Vagina (tissue), 2 donors: ENCODE results near the gene MKNK2. TPM values are rescaled to one million over a fixed set of nuclear protein-coding genes. Genes with fewer than 3 reads are reported as not detected.

Experiments used
- DNase-seq, 2 donors: peaks; one replicate each; pipeline ENCODE4 v3.0.0-alpha.2; 2017; ENCODE audit errors: extremely low spot score in 2 of 2
- H3K27ac ChIP-seq: fragments of 200-600 bp; sonication (generic); one replicate; pipeline ENCODE4 v1.5.1; 2019
- H3K27me3 ChIP-seq: fragments of 200-600 bp; sonication (generic); one replicate; pipeline ENCODE4 v1.5.1; 2019
- H3K36me3 ChIP-seq, 2 donors: fragments of 200-600 bp; sonication (generic); one replicate each; pipeline ENCODE4 v1.5.1; 2017 to 2019
- H3K4me1 ChIP-seq: fragments of 200-600 bp; sonication (generic); one replicate; pipeline ENCODE4 v1.5.1; 2019
- H3K4me3 ChIP-seq, 2 donors: fragments of 200-600 bp; sonication (generic); 1 replicate in 1 of 2; 2 replicates in 1 of 2; pipeline ENCODE4 v1.5.1; 2016 to 2019
- H3K9me3 ChIP-seq: fragments of 200-600 bp; sonication (generic); one replicate; pipeline ENCODE4 v1.5.1; 2019
- CTCF ChIP-seq, 3 experiments: fragments of 450-650 bp in 2 of 3; fragments of 200-600 bp in 1 of 3; sonication (generic) in 1 of 3; IDR thresholded peaks; one replicate each; pipeline ENCODE4 v1.5.1; 2017 to 2019; ENCODE audit warnings: antibody characterized with exemption in 3 of 3, mild to moderate bottlenecking in 2 of 3, moderate library complexity in 2 of 3
- POLR2A ChIP-seq, 2 donors: fragments of 450-650 bp; IDR thresholded peaks; one replicate each; pipeline ENCODE4 v1.6.1; 2017; ENCODE audit warnings: antibody characterized with exemption in 2 of 2, mild to moderate bottlenecking in 2 of 2, moderate library complexity in 2 of 2
- POLR2AphosphoS5 ChIP-seq, 2 donors: sonication (generic); formaldehyde crosslinking; IDR thresholded peaks; one replicate each; pipeline ENCODE4 v1.9.0; 2017; ENCODE audit warnings: antibody characterized with exemption in 2 of 2, mild to moderate bottlenecking in 2 of 2, low read depth in 1 of 2; ENCODE audit not compliant: insufficient read depth in 1 of 2
- intact Hi-C: fragments of 100-400 bp; cut with DNase I; formaldehyde crosslinking; loops from one replicate; pipeline ENCODE4 v1.15.1; 2023
- total RNA-seq: library from RNA; depleted of rRNA; stranded (reverse); fragments of >200 nt; gene quantifications from one replicate; pipeline ENCODE4 v1.2.3, GENCODE V29; 2016

MKNK2 gene
- total RNA-seq, result 185 TPM

GRCh38 chr19:2050991-2051772, at the start of gene MKNK2:
Gene MKNK2, minus strand, starts transcription at chr19:2051244. Its CDS starts 393 bp downstream, at chr19:2050851.
- peaks cover 0 to 7% of the 10 kb centered on the region in 2 donors for H3K36me3 ChIP-seq
- H3K4me1 ChIP-seq, result peaks cover 85% of the 10 kb centered on the region
- H3K27ac ChIP-seq, result peak within 1 kb of the TSS; percentile 100
- intact Hi-C loops, result no loop called here
- TF ChIP-seq POLR2AphosphoS5 (IDR thresholded peaks at IDR 0.05; ENCODE audit: insufficient read depth in 1 of 2, low read depth in 1 of 2), result peak; percentile 53 to 79
- TF ChIP-seq CTCF (IDR thresholded peaks at IDR 0.05), result peak; percentile 14 to 62 (median 16)
- peak; percentile 86 to 99 for TF ChIP-seq POLR2A (IDR thresholded peaks at IDR 0.05)
- H3K9me3 ChIP-seq, result no peaks in the 10 kb centered on the region
- H3K4me3 ChIP-seq, result peak within 1 kb of the TSS; percentile 93 to 99
- no peaks in the 10 kb centered on the region for H3K27me3 ChIP-seq
- DNase-seq, result no peak

GRCh38 chr19:2100719-2101061, 49.6 kb upstream of the MKNK2 start:
- no peak overlapping the region for H3K4me3 ChIP-seq
- H3K27me3 ChIP-seq, result no peaks in the 10 kb centered on the region
- intact Hi-C loops, result no loop called here
- H3K4me1 ChIP-seq, result peaks cover 10% of the 10 kb centered on the region
- H3K9me3 ChIP-seq, result no peaks in the 10 kb centered on the region
- TF ChIP-seq CTCF (IDR thresholded peaks at IDR 0.05) (no peak), POLR2A (IDR thresholded peaks at IDR 0.05) (no peak)
- no peak overlapping the region for H3K27ac ChIP-seq
- peaks cover 0 to 32% of the 10 kb centered on the region in 2 donors for H3K36me3 ChIP-seq
- no peak for DNase-seq

GRCh38 chr19:2099937-2100718, 49.1 kb upstream of the MKNK2 start:
- Histone ChIP-seq H3K4me3 (no peak overlapping the region), H3K27ac (no peak overlapping the region), H3K36me3 (peaks cover 0 to 29% of the 10 kb centered on the region in 2 donors), H3K9me3 (no peaks in the 10 kb centered on the region), H3K27me3 (no peaks in the 10 kb centered on the region), H3K4me1 (peaks cover 15% of the 10 kb centered on the region)
- TF ChIP-seq POLR2A (IDR thresholded peaks at IDR 0.05), result no peak
- no peak for TF ChIP-seq POLR2AphosphoS5 (IDR thresholded peaks at IDR 0.05; ENCODE audit: insufficient read depth in 1 of 2, low read depth in 1 of 2)
- TF ChIP-seq CTCF (IDR thresholded peaks at IDR 0.05), result no peak
- intact Hi-C loops, result no loop called here
- no peak for DNase-seq

GRCh38 chr19:2099054-2099501, 48.0 kb upstream of the MKNK2 start:
- Histone ChIP-seq H3K27ac (no peak overlapping the region), H3K27me3 (no peaks in the 10 kb centered on the region), H3K4me1 (peaks cover 26% of the 10 kb centered on the region), H3K4me3 (no peak overlapping the region), H3K9me3 (no peaks in the 10 kb centered on the region), H3K36me3 (peaks cover 0 to 29% of the 10 kb centered on the region in 2 donors)
- intact Hi-C loops, result no loop called here
- TF ChIP-seq POLR2A (IDR thresholded peaks at IDR 0.05), result no peak
- no peak for TF ChIP-seq CTCF (IDR thresholded peaks at IDR 0.05)
- no peak for TF ChIP-seq POLR2AphosphoS5 (IDR thresholded peaks at IDR 0.05; ENCODE audit: insufficient read depth in 1 of 2, low read depth in 1 of 2)
- DNase-seq, result no peak
